Measurements from ENCODE around the gene MECP2.

DNA sequence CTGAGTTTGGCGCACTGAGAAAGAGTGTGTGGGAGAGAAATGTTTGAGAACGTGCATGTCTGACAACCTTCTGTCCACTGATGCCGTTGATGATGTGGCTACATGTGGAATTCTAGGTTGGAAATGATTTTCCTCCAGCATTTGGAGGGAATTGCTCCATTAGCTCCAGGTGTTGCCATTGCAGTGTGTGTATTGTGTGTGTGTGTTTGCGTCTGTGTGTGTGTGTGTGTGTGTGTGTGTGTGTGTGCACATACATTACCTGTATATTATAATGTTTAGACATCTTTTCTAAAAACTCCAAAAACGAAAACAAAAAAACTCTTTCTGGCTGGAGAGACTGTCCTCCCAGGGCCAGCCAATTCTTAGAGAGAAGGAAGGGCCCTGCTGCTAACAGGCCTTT, 18.2 kb upstream of the MECP2 start:
- TF ChIP-seq, protein P1, sequence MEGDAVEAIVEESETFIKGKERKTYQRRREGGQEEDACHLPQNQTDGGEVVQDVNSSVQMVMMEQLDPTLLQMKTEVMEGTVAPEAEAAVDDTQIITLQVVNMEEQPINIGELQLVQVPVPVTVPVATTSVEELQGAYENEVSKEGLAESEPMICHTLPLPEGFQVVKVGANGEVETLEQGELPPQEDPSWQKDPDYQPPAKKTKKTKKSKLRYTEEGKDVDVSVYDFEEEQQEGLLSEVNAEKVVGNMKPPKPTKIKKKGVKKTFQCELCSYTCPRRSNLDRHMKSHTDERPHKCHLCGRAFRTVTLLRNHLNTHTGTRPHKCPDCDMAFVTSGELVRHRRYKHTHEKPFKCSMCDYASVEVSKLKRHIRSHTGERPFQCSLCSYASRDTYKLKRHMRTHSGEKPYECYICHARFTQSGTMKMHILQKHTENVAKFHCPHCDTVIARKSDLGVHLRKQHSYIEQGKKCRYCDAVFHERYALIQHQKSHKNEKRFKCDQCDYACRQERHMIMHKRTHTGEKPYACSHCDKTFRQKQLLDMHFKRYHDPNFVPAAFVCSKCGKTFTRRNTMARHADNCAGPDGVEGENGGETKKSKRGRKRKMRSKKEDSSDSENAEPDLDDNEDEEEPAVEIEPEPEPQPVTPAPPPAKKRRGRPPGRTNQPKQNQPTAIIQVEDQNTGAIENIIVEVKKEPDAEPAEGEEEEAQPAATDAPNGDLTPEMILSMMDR (conservative IDR thresholded peaks at IDR 0.05; ENCODE audit: low read length): no peak
- no peak for TF ChIP-seq EZH2phosphoT487 (IDR thresholded peaks at IDR 0.05; ENCODE audit: borderline replicate concordance)
